ENCODE results near the gene MMP26.

The MMP26 gene

DNA sequence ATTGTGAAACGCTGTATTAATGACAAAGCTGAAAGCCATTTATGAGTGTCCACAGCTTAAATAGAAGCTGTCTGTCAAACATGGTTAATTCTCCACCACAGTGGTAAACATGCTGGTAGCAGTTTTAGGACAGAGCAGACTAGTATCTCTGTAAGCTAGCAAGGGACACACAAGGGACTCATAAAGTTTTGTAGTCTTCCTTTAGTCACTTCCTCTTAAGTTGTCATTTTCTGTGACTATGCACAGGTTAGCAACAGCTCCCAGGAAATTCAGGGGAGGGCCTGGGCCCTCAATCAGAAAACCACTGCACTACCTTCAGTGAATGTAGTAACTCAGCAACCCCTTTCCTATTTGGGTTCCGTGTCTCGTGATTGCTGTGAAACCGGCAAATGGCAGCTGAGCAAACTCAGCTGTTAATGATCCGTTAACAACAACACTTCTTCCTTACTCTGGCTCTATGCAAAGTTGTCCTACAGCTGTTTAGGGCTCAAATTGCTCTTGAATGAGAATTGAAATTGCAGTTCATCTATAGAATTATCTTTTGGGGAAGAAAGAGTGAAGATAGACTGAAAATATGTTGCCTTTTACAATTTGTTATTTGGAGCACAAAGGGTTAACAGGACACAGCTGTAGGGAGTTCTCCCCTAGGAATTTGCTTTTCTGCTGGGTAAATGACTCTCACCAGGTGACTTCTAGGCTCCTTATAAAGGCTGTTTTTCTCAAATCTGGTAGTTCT is at the start of gene MMP26:
TSS of gene MMP26 (plus strand) at position 731 of the 736 bp plus-strand sequence.
- in situ Hi-C loops (cut with HindIII; ENCODE audit: low pct_ligation_motif_present, low pct_unique_long_range_greater_than_20kb, low sequenced_read_pairs), result no loop called here
- DNase-seq, result no peak

DNA sequence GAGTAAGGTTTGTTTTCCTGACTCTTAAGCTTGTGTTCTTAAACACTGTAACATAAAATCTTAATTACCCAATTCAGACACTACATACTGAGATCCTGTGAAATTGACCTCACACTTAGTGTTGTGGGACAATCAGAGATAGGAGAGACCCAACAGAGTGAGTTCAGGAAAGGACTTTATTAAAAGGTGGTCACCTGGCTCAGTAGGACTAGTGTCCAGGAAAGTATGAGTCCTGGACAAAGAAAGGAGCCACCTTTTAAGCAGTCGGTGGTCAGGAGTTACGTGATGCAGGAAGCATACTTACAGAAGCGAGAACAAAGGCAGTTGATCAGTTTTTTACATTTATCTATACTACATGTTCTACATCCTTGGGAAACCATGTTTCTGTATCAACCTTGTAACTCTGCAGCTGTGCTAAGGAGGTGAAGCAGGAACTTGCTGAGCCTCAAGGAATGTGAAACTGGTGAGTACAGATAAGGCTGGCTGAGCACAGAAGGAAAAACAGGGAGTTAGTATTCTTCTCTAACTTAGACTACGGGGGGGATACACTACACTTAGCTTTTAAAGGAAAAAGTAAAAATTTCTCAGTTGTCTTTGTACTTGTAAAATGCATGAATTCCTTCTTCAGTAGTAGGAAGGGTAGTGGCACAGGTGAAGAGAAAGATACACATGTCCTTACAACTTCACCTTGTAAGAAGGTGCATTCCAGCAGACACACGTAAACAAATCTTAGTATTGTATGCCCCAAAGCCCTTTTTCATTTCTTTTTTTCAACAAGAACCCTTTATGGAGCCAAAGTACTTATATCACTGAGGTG is 45.7 kb upstream of the MMP26 start:
- peak; percentile 4 for DNase-seq
- in situ Hi-C loops (cut with HindIII; ENCODE audit: low pct_ligation_motif_present, low pct_unique_long_range_greater_than_20kb, low sequenced_read_pairs), result no loop called here

DNA sequence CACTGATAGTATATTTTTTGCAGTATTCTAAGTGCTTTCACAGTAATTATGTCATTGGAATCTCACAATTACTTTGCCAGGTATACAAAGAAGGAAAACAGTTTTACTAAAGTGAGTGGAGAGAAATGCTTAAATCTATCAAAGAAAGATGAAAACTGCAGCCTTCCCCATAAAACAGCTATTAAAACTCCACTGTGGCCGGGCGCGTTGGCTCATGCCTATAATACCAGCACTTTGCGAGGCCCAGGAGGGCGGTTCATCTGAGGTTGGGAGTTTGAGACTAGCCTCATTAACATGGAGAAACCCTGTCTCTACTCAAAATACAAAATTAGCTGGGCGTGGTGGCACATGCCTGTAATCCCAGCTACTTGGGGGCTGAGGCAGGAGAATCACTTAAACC is 41.7 kb upstream of the MMP26 start:
- in situ Hi-C loops (cut with HindIII; ENCODE audit: low pct_ligation_motif_present, low pct_unique_long_range_greater_than_20kb, low sequenced_read_pairs), result no loop called here
- DNase-seq, result no peak

DNA sequence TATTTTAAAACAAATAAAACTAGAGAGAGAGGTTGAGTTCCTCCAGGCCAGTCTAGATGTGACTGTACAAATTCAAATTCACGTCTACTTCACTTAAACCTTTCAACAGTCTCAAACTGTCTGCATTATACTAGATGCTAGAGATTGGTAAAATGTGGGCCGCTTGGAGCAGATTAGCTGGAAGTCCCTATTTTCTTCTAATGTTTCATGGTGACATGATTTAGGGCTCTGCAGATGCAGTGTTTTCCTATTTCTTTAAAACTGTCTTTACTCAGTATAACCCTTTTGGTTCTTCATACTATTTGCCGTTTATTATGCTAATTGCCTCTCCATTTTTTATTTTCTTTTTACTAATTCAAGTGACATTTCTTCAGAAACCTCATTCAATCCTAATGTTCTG is 40.4 kb upstream of the MMP26 start:
- no peak for DNase-seq
- in situ Hi-C loops (cut with HindIII; ENCODE audit: low pct_ligation_motif_present, low pct_unique_long_range_greater_than_20kb, low sequenced_read_pairs), result no loop called here

DNA sequence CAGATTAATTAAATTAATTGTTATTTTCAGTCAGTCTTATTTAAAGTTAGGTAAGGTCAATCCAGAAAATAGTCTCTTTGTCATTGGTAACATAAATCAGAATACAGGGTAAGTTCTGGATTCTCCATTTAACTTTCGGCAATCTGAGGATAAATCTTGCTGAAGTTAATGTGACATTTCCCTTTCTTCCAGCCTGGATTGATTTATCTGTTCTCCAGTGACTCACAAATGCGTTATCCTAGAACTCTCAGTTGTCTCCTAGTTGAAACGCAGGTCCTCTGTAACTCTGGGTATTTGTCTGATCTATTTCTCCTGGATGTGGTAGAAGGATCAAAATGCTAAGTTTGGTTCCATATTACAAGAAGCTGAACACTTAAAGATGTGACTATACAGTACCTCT is 39.8 kb upstream of the MMP26 start:
- no peak for DNase-seq
- in situ Hi-C loops (cut with HindIII; ENCODE audit: low pct_ligation_motif_present, low pct_unique_long_range_greater_than_20kb, low sequenced_read_pairs), result no loop called here

DNA sequence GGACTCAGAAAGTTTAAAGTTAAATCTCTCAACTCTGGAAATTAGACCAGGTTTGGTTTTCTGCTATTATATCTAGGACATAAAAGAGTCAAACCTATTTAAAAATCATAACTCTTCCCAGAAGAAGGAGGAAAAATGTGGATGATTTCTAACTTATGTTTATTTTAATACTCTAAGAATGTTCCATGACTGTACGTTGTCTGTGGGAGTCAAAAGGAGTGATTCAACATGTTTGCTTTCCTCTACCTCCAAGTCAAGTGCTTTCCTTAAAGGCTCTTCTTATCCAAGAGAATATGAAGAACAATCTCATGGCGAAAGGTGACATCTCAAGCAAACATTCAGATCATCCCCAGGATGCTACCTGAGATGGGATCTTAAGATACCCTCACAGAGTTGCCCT is 39.2 kb upstream of the MMP26 start:
- DNase-seq, result no peak

DNA sequence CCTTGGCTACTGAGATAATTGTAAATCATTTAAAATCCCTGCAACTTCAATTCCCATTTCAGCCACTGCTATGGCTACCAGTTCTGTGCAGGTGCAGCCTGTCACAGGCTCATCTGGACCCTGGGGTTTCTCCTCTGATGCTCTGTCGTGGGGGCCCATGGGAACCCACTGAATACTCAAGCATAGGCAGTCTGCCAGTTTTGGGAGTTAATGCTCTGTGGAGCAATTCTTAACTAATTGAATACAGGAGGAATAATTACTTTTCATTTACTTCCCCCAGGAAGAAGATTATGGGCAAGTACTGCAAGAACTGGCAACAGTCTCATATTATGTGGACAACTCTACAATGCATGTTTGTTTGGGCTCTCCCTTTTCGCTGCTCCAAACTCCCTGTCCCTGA is 32.8 kb upstream of the MMP26 start:
- in situ Hi-C loops (cut with HindIII; ENCODE audit: low pct_ligation_motif_present, low pct_unique_long_range_greater_than_20kb, low sequenced_read_pairs), result no loop called here
- no peak for DNase-seq

More for the DNA sequence above, 39.2 kb upstream of the MMP26 start:
- in situ Hi-C loops (cut with HindIII; ENCODE audit: low pct_ligation_motif_present, low pct_unique_long_range_greater_than_20kb, low sequenced_read_pairs), result no loop called here

DNA sequence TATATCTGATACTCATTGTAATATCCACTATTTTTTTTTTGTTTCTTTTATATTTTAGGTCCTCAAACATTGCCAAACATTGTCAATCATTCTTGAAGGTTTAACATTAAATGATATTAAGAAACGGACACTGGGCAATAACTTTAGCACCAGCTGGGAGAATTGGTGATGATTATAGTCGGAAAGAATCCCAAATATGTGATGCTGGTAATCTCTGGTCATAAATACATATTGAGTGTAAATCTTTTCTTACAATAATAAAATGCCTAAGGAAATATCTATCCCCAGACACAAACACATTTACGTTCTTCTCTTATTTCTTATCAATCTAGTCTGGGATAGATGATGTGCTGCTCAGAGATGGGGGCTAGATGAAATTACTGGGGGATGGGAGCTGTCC is 32.1 kb upstream of the MMP26 start:
- DNase-seq, result peak; percentile 62
- in situ Hi-C loops (cut with HindIII; ENCODE audit: low pct_ligation_motif_present, low pct_unique_long_range_greater_than_20kb, low sequenced_read_pairs), result no loop called here

DNA sequence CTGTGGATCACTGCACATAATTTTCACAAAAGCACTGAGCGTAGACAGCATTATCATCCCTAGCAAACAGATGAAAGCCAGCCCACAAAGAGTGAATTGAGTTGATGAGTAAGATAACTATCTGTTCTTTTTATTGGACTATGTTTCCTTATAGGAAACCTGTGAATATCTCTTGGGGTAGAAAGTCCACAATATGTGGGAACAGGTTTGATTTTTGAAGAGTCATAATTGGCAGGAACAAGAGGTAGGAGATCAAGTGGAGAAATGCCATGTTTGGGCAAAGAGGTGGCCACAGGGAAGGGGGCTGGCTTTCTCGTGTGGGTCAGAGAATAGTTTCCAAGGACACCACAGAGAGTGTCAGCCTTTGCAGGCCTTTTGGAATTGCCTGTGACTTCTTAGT is 30.8 kb upstream of the MMP26 start:
- no peak for DNase-seq
- in situ Hi-C loops (cut with HindIII; ENCODE audit: low pct_ligation_motif_present, low pct_unique_long_range_greater_than_20kb, low sequenced_read_pairs), result no loop called here

DNA sequence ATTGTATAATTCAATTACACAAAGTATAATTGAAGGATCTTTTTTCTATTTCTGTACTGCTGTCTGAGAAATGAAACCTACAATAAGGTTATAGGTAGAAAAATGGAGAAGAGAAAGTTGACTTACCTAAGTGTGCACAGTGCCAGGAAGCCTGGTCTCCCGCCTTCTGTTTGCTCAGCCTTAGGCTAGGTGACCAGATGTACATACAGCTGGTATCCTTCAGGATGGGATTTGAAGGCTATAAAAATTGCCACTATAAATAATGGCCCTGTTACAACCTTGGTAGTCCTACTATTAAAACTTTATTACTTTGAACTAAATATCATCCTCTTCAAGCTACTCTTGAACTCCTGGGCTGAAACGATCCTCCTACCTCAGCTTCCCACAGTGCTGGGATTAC is 26.6 kb upstream of the MMP26 start:
- DNase-seq, result no peak
- in situ Hi-C loops (cut with HindIII; ENCODE audit: low pct_ligation_motif_present, low pct_unique_long_range_greater_than_20kb, low sequenced_read_pairs), result no loop called here

DNA sequence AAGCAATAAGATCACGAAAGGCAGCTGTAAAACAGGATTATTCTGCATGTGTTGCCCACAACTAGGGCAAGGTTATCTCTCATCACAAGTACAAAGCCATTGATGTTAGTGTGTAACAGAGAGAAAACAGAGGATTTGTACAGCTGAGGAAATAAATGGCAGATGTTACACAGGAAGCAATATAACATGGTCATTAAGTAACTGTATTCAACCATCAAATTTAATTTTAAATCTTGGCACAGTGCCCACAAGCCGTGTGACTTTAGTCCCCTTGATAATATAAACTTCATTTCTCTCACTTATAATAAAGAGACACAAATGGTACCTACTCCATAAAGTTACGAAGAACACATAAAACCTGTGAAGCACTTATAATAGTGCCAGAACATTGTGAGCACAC is 24.2 kb upstream of the MMP26 start:
- in situ Hi-C loops (cut with HindIII; ENCODE audit: low pct_ligation_motif_present, low pct_unique_long_range_greater_than_20kb, low sequenced_read_pairs), result no loop called here
- no peak for DNase-seq

DNA sequence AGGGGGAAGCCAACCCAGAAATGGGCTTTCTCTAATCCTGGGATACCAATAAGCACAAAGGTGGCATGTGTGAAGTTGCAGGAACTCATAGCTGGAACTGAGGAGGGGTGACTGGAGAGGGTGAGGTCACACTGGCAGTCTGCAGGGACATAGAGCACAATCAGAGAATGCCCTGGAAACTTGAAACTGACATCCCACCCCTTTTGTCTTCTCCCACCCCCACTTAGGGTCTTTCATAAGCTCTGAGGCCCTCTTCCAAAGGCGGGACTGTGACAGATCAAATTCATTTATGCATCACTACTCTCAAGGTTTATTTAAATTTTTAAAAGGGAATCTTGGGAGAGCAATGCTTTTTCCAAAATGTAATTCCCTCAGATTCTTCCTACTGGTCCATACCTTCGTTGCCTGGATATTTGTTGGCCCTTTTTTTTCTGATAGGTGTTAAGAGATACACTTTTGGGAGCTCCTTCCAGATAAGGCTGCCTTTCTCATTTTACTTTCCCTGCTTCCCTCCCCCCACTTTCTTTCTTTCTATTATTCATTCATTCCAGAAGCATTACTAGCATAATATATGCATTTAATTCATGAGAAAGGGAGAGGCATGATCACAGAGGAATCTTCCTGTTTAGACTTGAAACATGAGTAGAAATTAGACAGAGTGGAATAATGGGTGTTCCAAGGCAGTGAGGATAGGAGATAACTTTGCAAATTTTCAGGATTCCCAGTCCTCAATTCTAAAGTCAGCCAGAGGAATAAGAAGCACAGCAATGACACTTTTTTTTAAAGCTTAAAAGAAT is 21.8 kb upstream of the MMP26 start:
- in situ Hi-C loops (cut with HindIII; ENCODE audit: low pct_ligation_motif_present, low pct_unique_long_range_greater_than_20kb, low sequenced_read_pairs), result no loop called here
- no peak for DNase-seq

DNA sequence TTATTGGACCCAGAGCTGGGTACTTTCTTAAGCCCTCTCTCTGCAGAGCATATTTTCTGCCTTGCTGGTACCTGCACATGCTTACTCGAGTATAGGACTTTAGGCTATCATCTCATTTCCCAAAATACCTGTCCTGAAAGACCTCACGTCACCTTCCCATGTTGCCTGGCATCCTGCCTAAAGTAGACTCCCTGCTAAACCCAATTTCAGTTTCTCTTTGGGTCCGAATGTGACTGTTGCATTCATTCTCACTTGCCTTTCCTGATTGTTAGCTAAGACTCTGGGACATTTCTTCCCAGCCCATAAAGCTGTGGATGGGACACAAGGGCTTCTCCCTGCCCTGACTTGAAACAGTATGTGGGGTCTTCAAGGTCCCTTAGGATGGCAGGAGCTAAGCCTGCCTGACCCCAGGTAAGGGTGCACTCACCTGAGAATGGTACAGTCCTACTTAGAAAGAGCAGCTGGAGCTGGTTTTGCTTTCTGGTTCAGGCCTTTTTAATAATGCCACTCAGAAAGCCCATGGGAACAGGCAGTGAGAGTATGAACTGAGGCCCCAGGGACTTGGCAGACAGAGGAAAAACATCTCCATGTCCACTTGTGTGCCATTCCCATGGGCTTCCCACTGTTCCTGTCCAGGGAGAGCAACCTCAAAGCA is 19.8 kb upstream of the MMP26 start:
- in situ Hi-C loops (cut with HindIII; ENCODE audit: low pct_ligation_motif_present, low pct_unique_long_range_greater_than_20kb, low sequenced_read_pairs), result no loop called here
- no peak for DNase-seq

DNA sequence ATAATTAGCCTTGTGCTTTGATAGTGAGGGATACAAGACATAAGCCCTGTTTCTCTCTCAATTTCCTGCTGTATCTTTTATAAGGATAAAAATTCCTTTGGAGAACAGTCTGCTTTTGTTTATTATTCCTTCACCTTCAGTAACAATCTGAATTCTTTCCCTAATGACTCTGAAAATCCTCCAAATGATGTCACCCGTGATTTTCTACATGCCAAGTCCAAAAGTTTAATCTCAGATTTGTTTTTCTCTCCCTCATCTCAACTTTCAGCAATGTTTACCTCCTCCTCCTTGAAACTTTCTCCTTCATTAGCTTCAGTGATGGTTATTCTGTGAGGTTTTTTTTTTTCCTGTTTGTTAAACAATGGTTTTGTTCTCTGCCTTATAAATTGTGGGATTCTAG is 9.1 kb upstream of the MMP26 start:
- no peak for DNase-seq
- in situ Hi-C loops (cut with HindIII; ENCODE audit: low pct_ligation_motif_present, low pct_unique_long_range_greater_than_20kb, low sequenced_read_pairs), result no loop called here

DNA sequence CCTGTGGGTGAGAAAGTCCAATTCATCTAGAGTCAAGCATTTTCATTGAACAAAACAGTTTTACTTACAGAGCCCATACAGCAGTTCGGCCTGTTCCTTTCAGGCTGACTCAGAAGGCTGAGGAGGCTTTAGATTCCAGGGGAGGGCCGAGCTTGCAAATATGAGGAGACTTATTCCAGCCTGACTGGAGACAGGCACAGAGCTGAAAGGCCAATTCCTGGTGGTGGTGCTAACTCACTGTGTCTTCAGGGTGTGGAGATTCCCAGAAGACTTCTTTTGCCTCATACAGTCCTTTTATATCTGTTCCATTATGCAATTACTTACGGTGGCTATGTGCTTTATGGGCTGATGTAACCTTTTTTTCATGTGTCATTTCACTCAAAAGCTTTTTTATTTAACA is 7.0 kb upstream of the MMP26 start, which contains the start of gene OR51E2:
TSS of gene OR51E2 (minus strand) at position 269 of the 400 bp plus-strand sequence. CDS start 15,142 bp downstream, outside the sequence.
- no peak for DNase-seq
- in situ Hi-C loops (cut with HindIII; ENCODE audit: low pct_ligation_motif_present, low pct_unique_long_range_greater_than_20kb, low sequenced_read_pairs), result no loop called here

DNA sequence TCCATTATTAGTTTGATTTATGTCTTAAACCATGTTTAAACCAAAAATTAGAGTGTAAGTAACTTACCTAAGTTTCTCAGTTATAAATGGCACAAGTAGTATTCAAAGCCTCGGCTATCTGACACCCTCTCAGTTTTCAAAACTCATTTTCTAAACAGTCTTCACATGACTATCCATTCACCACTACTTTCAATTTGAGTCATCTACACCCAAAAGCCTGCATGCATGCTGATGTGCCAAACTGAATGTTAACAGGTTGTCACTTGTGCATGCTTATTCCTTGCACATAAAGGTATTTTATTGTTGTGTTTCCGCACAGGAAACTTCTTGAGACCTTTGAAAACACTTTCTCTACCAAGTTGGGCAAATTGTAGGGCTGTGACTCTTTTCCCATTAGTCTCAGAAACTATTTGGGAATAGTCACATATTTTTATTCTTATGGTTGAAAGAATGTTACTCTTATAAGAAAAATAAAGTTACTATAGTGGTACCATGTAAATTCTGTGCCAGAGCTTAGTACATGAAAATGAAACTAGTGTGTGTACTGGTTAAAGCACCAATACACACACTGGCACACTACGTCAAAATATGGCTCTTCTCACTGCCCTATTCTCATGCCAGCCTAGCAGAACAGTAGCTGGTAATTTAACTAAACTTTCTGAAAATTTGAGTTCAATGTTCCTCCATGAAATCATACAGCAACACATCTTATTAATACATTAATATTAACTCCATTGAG is 4.7 kb upstream of the MMP26 start:
- no peak for DNase-seq
- in situ Hi-C loops (cut with HindIII; ENCODE audit: low pct_ligation_motif_present, low pct_unique_long_range_greater_than_20kb, low sequenced_read_pairs), result no loop called here

DNA sequence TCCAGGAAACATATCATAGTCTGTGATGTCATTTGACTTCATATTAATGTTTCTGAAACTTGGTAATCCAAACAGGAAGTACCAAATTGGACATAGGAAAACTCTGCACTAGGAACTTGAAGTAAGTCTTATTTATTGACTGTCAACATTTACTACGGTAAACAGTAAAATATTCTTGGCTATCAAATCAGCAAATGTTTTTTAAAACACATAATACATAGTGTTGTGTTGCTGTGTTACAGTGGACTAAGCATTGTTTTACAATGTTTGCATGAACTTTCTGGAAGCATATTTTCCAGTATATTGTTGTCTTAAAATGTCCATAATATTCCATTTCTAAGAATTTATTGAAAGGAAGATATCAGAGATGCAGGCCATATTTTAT is 4.2 kb upstream of the MMP26 start:
- in situ Hi-C loops (cut with HindIII; ENCODE audit: low pct_ligation_motif_present, low pct_unique_long_range_greater_than_20kb, low sequenced_read_pairs), result no loop called here
- no peak for DNase-seq

DNA sequence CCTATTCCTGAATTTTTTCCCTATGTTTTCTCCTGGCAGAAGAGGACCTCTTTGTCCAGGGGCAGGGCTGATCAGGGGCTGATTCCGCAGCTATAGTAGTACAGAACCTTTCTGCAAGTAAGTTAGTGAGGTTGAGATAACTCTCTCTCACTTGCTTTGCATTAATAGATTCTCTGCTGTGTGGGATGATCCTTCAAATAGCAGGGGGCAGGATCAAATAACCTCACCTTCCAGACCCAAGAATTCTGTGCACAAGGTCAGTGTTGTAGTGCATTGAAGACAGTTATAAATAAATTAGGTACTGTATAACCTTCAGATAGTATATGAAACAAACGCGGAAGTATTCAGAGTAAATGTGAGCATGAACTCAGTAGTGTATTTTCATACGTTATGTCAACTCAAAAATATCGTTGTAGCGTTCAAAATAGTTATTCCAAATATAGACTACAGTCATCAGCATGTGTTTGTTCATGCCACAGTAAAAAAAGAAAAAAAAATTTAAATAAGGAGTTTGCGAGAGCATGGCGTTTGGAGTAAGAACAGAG is 278 bp downstream of the MMP26 start:
- DNase-seq, result no peak
- in situ Hi-C loops (cut with HindIII; ENCODE audit: low pct_ligation_motif_present, low pct_unique_long_range_greater_than_20kb, low sequenced_read_pairs), result no loop called here

Measured in ACHN (cell line).